MCF 10A (cell line): ENCODE data around the gene RAD54L. TPM values are rescaled to one million over a fixed set of nuclear protein-coding genes. Genes with fewer than 3 reads are reported as not detected.

Experiments used
- BruUV-seq: library from RNA; stranded (reverse); fragments of 400-500 nt; replicated peaks from 2 replicates; lab custom pipeline; 2021; lab: Mats Ljungman, UMichigan
- CTCF ChIA-PET: fragments of 300-600 bp; sonication (Branson Sonifier 250); formaldehyde crosslinking; extraction: SDS; loops from one replicate; lab custom pipeline; 2021; ENCODE audit warnings: antibody characterized with exemption, inconsistent platforms; lab: Yijun Ruan, JAX
- POLR2A ChIA-PET: fragments of 300-600, 350-650 bp; sonication (Branson Sonifier 250); formaldehyde crosslinking; extraction: SDS; loops from one replicate; lab custom pipeline; 2020; ENCODE audit warnings: antibody characterized with exemption, inconsistent platforms; lab: Yijun Ruan, JAX
- DNase-seq: peaks from one replicate; pipeline ENCODE4 v3.0.0-alpha.2; 2018; ENCODE audit not compliant: unreplicated experiment
- H3K27ac Mint-ChIP-seq: one replicate; pipeline ENCODE4 v1.8.0; 2022; ENCODE audit warnings: mild to moderate bottlenecking, low read depth, mixed read lengths; ENCODE audit not compliant: unreplicated experiment
- H3K27me3 Mint-ChIP-seq: one replicate; pipeline ENCODE4 v1.8.0; 2022; ENCODE audit warnings: mixed read lengths; ENCODE audit not compliant: insufficient read depth, unreplicated experiment
- H3K36me3 Mint-ChIP-seq: one replicate; pipeline ENCODE4 v1.8.0; 2022; ENCODE audit warnings: mild to moderate bottlenecking, moderate library complexity, mixed read lengths; ENCODE audit not compliant: insufficient read depth, unreplicated experiment
- H3K4me1 Mint-ChIP-seq: one replicate; pipeline ENCODE4 v1.8.0; 2022; ENCODE audit warnings: mixed read lengths; ENCODE audit not compliant: insufficient read depth, unreplicated experiment
- H3K4me3 Mint-ChIP-seq: one replicate; pipeline ENCODE4 v1.8.0; 2022; ENCODE audit warnings: mild to moderate bottlenecking, moderate library complexity, mixed read lengths; ENCODE audit not compliant: unreplicated experiment
- H3K9me3 Mint-ChIP-seq: one replicate; pipeline ENCODE4 v1.8.0; 2022; ENCODE audit warnings: mixed read lengths; ENCODE audit not compliant: unreplicated experiment
- intact Hi-C: fragments of 100-400 bp; cut with micrococcal nuclease; formaldehyde crosslinking; loops from 2 replicates; pipeline ENCODE4 v1.14.1; 2022
- total RNA-seq: library from RNA; stranded (reverse); gene quantifications from 2 replicates; pipeline ENCODE4 v1.2.3, GENCODE V29; 2022
- TF ChIP-seq, protein P1 (sequence below): fragments of 200-600 bp; IDR thresholded peaks from one replicate; pipeline ENCODE4 v1.8.0; 2022; ENCODE audit warnings: antibody characterized with exemption, mild to moderate bottlenecking; ENCODE audit not compliant: unreplicated experiment

The RAD54L gene
- total RNA-seq, 1 experiment from 2014 or later, result 4.5 TPM

DNA sequence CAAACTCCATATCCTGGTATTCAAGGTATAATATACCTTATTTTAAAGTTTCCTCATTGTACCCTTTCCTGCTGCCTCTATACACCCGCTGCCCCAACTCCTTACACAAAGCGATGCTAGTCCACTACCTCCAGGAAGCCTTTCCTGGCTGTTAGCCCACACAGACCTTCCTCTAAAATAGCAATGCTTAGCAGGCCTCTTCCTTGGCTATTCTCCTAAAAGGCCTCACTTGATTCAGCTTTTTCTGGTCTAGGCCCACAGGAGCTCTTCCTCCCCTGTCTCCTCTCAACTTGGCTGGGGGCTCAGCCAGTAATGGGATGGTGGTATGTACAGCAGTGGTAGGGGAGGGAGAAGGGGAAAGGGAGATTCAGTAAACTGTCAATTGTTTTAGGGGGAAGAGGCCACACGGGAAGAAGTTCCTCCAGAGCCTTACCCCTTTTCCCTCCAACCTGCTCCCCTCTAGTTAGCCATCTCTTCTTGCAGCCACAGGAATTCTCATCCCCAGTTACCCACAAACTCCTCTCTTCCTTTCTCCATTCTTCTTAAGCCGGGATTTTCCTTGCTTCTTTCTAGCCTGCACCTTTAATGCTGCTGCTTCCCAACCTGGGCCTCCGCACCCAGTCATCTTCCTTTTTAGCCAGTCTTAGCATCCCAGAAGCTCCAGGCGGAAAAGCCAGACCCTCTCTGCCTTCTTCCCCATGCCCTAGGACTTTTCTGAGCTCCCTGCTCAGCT lies 53.3 kb downstream of the RAD54L start:
- peak overlapping the region; percentile 99 for H3K4me3 Mint-ChIP-seq
- TF ChIP-seq, protein P1, sequence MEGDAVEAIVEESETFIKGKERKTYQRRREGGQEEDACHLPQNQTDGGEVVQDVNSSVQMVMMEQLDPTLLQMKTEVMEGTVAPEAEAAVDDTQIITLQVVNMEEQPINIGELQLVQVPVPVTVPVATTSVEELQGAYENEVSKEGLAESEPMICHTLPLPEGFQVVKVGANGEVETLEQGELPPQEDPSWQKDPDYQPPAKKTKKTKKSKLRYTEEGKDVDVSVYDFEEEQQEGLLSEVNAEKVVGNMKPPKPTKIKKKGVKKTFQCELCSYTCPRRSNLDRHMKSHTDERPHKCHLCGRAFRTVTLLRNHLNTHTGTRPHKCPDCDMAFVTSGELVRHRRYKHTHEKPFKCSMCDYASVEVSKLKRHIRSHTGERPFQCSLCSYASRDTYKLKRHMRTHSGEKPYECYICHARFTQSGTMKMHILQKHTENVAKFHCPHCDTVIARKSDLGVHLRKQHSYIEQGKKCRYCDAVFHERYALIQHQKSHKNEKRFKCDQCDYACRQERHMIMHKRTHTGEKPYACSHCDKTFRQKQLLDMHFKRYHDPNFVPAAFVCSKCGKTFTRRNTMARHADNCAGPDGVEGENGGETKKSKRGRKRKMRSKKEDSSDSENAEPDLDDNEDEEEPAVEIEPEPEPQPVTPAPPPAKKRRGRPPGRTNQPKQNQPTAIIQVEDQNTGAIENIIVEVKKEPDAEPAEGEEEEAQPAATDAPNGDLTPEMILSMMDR, result no peak
- no peaks in the 10 kb centered on the region for H3K9me3 Mint-ChIP-seq
- no peaks in the 10 kb centered on the region for H3K27me3 Mint-ChIP-seq
- H3K36me3 Mint-ChIP-seq, result peaks cover 34% of the 10 kb centered on the region
- intact Hi-C loops, result no loop called here
- CTCF ChIA-PET, result interaction anchor here (0.6 to 1.1 kb wide), 3 partner anchors 40 to 82 kb away, joined by 4 to 8 read pairs (median 4); partner anchors contain the start of gene NSUN4
- peak overlapping the region; percentile 100 for H3K27ac Mint-ChIP-seq
- H3K4me1 Mint-ChIP-seq, result peaks cover 28% of the 10 kb centered on the region
- no peak for DNase-seq
- BruUV-seq, result TSS peak; percentile 12
- POLR2A ChIA-PET, result interaction anchor here (0.7 to 2.9 kb wide), 8 partner anchors 9 to 970 kb away, joined by 3 to 8 read pairs (median 4); partner anchors contain the start of genes NSUN4 and RAD54L

GRCh38 chr1:46301406-46301807 lies 53.8 kb downstream of the RAD54L start:
- H3K4me3 Mint-ChIP-seq, result peak overlapping the region; percentile 99
- intact Hi-C loops, result no loop called here
- no peaks in the 10 kb centered on the region for H3K27me3 Mint-ChIP-seq
- peaks cover 28% of the 10 kb centered on the region for H3K4me1 Mint-ChIP-seq
- H3K27ac Mint-ChIP-seq, result peak overlapping the region; percentile 100
- DNase-seq, result peak; percentile 23
- ChIA-PET CTCF (interaction anchor here (0.6 to 1.1 kb wide), 3 partner anchors 39 to 82 kb away, joined by 4 to 8 read pairs (median 4); partner anchors contain the start of gene NSUN4), POLR2A (interaction anchor here (0.7 to 2.9 kb wide), 7 partner anchors 9 to 57 kb away, joined by 3 to 8 read pairs (median 4); partner anchors contain the start of genes NSUN4 and RAD54L)
- H3K9me3 Mint-ChIP-seq, result no peaks in the 10 kb centered on the region
- peaks cover 34% of the 10 kb centered on the region for H3K36me3 Mint-ChIP-seq
- no TSS peak for BruUV-seq
- TF ChIP-seq, protein P1, result no peak

DNA sequence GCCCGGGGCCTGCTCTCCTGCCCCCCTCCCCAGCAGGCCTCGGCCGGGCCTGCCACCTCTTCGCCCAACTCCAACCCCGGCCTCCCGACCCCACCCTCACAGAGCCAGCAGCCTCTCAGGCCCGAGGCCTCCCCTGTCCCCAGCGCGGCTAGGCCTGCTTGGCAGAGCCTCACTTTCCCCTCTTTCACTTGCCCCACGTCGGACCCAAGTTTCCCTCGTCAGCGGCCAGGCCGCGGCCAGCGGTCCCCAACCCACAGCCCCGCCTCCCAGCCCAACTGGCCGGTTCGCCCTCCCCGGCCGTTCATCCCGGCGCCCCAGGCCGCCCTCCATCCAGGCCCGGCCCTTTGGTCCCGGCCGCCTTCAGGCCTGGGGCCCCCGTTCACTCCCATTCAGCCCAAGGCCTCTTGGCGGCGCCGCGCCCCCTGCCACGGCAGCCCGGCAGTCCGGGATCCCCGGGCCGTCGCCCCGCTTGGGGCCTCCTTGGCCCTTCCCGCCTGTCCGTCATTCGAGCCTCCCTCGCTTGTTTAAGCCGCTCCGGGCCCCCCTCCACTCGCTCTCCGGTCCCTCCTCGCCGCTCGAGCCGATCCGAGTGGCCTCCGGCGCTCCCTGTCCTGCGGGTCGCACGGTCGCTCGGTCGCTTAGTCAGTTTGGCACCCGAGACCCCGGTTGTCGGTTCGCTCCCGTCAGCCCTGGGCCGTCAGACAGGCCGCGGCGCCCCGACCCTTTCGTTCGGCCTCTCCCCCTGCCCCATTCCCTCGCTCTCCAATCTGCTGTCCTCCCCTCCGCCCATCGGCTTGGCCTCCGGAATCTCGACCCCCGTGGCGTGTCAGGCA lies 54.5 kb downstream of the RAD54L start:
- peak; percentile 48 for DNase-seq
- POLR2A ChIA-PET, result interaction anchor here (1.0 to 3.5 kb wide), 4 partner anchors 8 to 56 kb away, joined by 3 to 119 read pairs (median 22); partner anchors contain the start of genes NSUN4 and RAD54L
- CTCF ChIA-PET, result interaction anchor here (1.1 kb wide), 1 partner anchor 83 kb away, joined by 4 read pairs; no protein-coding TSS in a partner anchor
- Mint-ChIP-seq H3K4me3 (peak overlapping the region; percentile 99), H3K27ac (peak overlapping the region; percentile 100), H3K36me3 (peaks cover 32% of the 10 kb centered on the region), H3K9me3 (no peaks in the 10 kb centered on the region), H3K27me3 (no peaks in the 10 kb centered on the region), H3K4me1 (peaks cover 28% of the 10 kb centered on the region)
- no TSS peak for BruUV-seq
- intact Hi-C loops, result loop anchor here (2.0 kb wide), 1 partner anchor 47 kb away; no protein-coding TSS in a partner anchor
- TF ChIP-seq, protein P1, result no peak
